ENCODE data around the gene AGAP1. TPM values are rescaled to one million over a fixed set of nuclear protein-coding genes. Genes with fewer than 3 reads are reported as not detected.

The AGAP1 gene
- total RNA-seq, 1 donor, result 18.5 TPM

DNA sequence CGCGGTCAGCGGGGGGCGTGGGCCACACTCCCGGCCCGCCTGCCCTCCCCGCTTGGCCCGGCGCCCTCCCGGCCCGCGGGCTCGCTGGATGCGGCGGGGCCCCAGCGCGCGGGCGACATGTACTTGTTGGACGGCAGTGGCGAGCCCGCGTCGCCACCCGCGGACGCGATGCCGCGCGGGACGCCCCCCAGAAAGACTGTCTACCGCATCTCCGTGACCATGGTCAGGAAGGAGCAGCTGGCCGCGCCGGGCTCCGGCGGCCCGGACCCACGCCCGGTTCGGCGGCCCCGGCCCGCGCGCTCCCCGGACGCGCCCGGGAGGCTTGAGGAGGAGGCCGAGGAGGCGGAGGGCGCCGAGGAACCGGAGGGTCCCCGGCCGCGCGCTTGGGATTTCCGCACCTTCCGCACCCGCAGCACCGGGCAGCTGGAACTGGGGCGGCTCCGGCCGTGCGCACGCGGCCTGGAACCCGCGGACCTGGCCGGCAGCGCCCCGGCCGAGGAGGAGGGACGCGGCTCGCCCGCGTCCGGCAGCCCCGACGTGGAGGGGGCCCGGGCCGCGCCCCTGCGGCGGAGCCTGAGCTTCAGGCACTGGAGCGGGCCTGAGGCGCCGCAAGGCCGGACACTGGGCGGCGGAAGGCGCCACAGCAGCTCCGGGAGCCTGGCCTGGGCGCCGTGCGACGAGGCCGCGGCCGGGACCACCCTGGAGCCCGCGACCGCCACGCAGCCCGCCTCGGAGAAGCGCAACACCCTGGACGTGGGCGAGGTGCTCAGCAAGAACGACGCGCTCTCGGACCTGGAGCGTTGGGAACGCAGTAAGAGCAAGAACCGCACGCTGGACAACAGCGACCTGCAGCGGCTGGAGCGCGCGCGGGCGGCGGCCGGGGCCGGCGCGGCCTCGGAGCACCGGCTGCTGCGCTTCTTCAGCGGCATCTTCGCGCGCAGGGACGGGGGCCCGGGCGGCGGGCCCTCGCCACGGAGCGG, 176.4 kb downstream of the AGAP1 start:
- H4K20me1 ChIP-seq (ENCODE audit: insufficient read depth, low read length), result peaks cover 67% of the 10 kb centered on the region
- peak overlapping the region; percentile 68 for H3K4me2 ChIP-seq (ENCODE audit: insufficient read depth, low read length)
- H3K27ac ChIP-seq (ENCODE audit: low read depth, low read length), result no peak overlapping the region
- DNase-seq (ENCODE audit: insufficient read length, low spot score, missing footprints), result peak; percentile 98
- no peaks in the 10 kb centered on the region for H3K9me3 ChIP-seq (ENCODE audit: low read depth, low read length)
- H2AFZ ChIP-seq (ENCODE audit: low read length), result no peak overlapping the region
- peaks cover 17% of the 10 kb centered on the region for H3K4me1 ChIP-seq (ENCODE audit: insufficient read depth, low read length)
- H3K36me3 ChIP-seq (ENCODE audit: insufficient read depth, low read length), result no peaks in the 10 kb centered on the region
- peak overlapping the region; percentile 73 for H3K4me3 ChIP-seq (ENCODE audit: insufficient read depth, low read length)
- TF ChIP-seq, protein P1, sequence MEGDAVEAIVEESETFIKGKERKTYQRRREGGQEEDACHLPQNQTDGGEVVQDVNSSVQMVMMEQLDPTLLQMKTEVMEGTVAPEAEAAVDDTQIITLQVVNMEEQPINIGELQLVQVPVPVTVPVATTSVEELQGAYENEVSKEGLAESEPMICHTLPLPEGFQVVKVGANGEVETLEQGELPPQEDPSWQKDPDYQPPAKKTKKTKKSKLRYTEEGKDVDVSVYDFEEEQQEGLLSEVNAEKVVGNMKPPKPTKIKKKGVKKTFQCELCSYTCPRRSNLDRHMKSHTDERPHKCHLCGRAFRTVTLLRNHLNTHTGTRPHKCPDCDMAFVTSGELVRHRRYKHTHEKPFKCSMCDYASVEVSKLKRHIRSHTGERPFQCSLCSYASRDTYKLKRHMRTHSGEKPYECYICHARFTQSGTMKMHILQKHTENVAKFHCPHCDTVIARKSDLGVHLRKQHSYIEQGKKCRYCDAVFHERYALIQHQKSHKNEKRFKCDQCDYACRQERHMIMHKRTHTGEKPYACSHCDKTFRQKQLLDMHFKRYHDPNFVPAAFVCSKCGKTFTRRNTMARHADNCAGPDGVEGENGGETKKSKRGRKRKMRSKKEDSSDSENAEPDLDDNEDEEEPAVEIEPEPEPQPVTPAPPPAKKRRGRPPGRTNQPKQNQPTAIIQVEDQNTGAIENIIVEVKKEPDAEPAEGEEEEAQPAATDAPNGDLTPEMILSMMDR (IDR thresholded peaks at IDR 0.05; ENCODE audit: extremely low read depth, low read depth, low read length), result peak; percentile 44
- peaks cover 30% of the 10 kb centered on the region for H3K79me2 ChIP-seq (ENCODE audit: insufficient read depth, low read length)
- H3K27me3 ChIP-seq (ENCODE audit: insufficient read depth, low read length), result no peaks in the 10 kb centered on the region

DNA sequence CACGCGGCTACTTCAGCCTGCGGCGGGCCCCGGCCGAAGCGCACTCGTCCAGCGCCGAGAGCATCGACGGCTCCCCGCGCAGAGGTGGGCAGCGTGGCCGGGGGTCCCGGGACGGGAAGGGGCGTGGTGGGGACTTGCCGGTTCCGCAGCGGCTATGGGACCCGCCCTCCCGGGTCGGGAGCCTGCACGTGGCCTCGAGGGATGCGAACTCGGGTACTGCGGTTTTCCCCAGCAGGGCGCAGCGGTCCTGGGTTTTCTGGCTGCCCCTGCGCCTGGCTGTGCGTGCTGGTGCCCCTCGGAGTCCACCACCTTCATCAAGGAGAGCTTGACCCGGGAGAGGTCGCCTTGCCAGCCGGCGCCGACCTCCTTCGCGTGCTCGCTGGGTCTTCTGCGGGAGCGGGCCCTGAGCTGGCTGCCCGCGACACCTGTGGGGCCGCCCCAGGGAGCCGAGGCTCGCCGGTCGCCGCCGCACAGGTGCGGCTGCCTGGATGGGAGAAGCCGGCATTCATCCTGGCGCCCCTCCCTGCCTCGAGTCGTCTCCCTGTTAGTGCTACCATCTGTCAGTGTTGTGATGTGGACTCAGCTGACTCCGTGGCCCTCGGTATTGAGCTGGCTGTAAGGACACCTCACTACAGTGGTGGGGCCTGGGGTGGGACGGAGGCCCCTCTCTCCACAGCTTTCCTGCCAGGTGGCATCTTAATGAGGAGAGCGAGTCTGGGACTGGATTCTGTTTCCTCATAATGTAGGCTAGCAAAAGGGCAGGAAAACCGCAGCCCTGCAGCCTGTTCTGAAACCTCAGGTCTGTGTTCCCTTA, 177.3 kb downstream of the AGAP1 start:
- no peak overlapping the region for H2AFZ ChIP-seq (ENCODE audit: low read length)
- TF ChIP-seq, protein P1 (IDR thresholded peaks at IDR 0.05; ENCODE audit: extremely low read depth, low read depth, low read length), result no peak
- no peaks in the 10 kb centered on the region for H3K9me3 ChIP-seq (ENCODE audit: low read depth, low read length)
- H3K4me2 ChIP-seq (ENCODE audit: insufficient read depth, low read length), result peak overlapping the region; percentile 68
- H3K4me1 ChIP-seq (ENCODE audit: insufficient read depth, low read length), result peaks cover 17% of the 10 kb centered on the region
- H3K36me3 ChIP-seq (ENCODE audit: insufficient read depth, low read length), result no peaks in the 10 kb centered on the region
- peak; percentile 73 for DNase-seq (ENCODE audit: insufficient read length, low spot score, missing footprints)
- no peak overlapping the region for H3K27ac ChIP-seq (ENCODE audit: low read depth, low read length)
- peaks cover 67% of the 10 kb centered on the region for H4K20me1 ChIP-seq (ENCODE audit: insufficient read depth, low read length)
- peaks cover 31% of the 10 kb centered on the region for H3K79me2 ChIP-seq (ENCODE audit: insufficient read depth, low read length)
- H3K4me3 ChIP-seq (ENCODE audit: insufficient read depth, low read length), result peak overlapping the region; percentile 73
- no peaks in the 10 kb centered on the region for H3K27me3 ChIP-seq (ENCODE audit: insufficient read depth, low read length)

DNA sequence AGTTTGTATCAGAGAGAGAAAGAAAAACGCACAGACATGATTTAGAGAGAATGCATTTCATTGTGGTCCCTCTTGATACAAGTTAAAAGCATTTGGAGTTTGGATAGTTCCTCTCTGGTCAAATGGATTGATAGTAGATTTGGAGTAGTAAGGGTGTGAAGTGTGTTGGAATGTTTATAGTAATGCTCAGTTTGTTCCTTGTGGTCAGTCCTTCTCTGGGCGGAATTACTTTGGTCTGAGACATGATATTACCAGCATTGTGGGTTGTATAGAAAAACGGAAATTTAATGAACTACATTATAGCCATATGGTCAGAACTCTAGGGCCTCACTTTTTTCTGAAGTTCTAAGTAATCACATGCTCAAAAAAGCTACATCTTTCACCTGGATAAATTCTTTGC, 178.9 kb downstream of the AGAP1 start:
- no peaks in the 10 kb centered on the region for H3K27me3 ChIP-seq (ENCODE audit: insufficient read depth, low read length)
- DNase-seq (ENCODE audit: insufficient read length, low spot score, missing footprints), result no peak
- no peak overlapping the region for H3K27ac ChIP-seq (ENCODE audit: low read depth, low read length)
- no peaks in the 10 kb centered on the region for H3K36me3 ChIP-seq (ENCODE audit: insufficient read depth, low read length)
- peaks cover 73% of the 10 kb centered on the region for H4K20me1 ChIP-seq (ENCODE audit: insufficient read depth, low read length)
- H3K4me1 ChIP-seq (ENCODE audit: insufficient read depth, low read length), result peaks cover 17% of the 10 kb centered on the region
- no peak overlapping the region for H3K4me2 ChIP-seq (ENCODE audit: insufficient read depth, low read length)
- TF ChIP-seq, protein P1 (IDR thresholded peaks at IDR 0.05; ENCODE audit: extremely low read depth, low read depth, low read length), result no peak
- no peak overlapping the region for H2AFZ ChIP-seq (ENCODE audit: low read length)
- peaks cover 42% of the 10 kb centered on the region for H3K79me2 ChIP-seq (ENCODE audit: insufficient read depth, low read length)
- no peaks in the 10 kb centered on the region for H3K9me3 ChIP-seq (ENCODE audit: low read depth, low read length)
- no peak overlapping the region for H3K4me3 ChIP-seq (ENCODE audit: insufficient read depth, low read length)
